ENCODE measurements around the gene TBCD.
A peak's percentile ranks its signal among the peaks of the same experiment; 100 is the strongest.

Gene TBCD

DNA sequence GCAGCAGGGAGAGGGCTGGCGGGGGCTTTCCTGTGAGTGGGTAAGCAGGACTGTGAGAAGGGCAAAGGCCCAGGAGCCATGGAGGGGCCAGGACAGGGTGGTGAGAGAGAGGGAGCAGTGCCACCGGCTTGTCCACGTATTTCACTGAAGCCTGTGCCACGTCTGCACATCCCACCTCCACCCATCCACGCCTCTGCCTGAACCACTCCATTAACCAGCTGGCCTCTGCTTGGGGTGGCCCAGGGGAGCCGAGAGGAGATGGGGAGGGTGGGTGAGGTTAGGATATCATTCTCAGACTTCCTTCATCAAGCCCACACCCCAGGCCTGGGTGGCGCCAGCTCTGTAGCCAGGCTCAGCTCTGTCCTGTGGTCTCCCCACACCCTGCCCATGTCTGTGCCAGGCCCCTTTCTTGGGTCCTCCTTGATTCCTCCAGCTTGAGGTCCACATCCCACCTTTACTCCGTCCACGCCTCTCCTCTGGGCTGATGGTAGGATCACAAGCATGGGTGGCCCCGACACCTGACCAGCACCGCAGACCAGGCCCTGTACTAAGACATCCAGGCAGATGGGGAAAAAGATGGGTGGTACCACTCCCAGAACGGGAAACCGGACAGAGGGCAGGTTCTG is 19.6 kb upstream of the TBCD start:
- DNase-seq (ENCODE audit: low read depth), result no peak
- TF ChIP-seq, protein P1, sequence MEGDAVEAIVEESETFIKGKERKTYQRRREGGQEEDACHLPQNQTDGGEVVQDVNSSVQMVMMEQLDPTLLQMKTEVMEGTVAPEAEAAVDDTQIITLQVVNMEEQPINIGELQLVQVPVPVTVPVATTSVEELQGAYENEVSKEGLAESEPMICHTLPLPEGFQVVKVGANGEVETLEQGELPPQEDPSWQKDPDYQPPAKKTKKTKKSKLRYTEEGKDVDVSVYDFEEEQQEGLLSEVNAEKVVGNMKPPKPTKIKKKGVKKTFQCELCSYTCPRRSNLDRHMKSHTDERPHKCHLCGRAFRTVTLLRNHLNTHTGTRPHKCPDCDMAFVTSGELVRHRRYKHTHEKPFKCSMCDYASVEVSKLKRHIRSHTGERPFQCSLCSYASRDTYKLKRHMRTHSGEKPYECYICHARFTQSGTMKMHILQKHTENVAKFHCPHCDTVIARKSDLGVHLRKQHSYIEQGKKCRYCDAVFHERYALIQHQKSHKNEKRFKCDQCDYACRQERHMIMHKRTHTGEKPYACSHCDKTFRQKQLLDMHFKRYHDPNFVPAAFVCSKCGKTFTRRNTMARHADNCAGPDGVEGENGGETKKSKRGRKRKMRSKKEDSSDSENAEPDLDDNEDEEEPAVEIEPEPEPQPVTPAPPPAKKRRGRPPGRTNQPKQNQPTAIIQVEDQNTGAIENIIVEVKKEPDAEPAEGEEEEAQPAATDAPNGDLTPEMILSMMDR (IDR thresholded peaks at IDR 0.05; ENCODE audit: insufficient read depth, low read depth, low read length, missing control alignments), result no peak
- no peak overlapping the region for H3K4me3 ChIP-seq (ENCODE audit: low read length)

DNA sequence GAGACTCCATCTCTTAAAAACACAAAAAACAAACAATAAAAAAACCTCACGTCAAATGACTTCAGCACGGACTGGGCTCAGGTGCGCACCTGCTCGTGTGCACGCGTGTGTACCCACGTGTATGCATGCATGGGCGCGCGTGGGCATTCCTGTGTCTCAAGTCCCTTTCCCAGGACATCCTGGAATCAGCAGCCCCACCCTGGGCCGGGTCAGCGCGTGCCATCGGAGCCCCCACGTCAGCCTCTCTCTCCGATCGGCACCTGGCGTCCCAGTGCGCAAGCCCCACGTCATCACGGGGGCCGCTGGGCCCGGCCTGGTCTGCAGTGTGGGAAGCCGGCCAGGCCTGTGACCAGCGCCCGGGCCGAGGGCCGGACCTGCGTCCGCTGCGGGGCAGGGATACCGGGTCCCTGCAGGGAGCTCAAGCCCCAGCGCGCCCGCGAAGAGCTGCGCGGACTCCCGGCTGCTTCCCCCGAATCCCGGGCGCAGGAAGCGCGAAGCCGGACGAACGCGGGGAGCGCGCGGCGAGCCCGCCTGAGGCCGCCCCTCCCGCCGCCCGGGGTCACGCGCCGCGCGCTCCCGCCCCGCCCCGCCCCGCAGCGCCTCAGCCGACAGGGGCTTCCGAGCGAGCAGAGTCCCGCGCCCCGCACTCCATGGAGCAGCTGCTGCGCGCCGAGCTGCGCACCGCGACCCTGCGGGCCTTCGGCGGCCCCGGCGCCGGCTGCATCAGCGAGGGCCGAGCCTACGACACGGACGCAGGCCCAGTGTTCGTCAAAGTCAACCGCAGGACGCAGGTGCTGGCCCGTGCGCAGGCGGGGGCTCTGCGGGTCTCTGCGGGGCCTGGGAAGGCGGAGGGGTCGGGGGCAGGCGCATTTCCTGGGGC is 16.6 kb upstream of the TBCD start, which contains the start of gene FN3K:
TSS of gene FN3K (plus strand) at position 629 of the 880 bp plus-strand sequence. CDS start at position 651, 22 bp downstream.
- TF ChIP-seq, protein P1 (IDR thresholded peaks at IDR 0.05; ENCODE audit: insufficient read depth, low read depth, low read length, missing control alignments), result no peak
- peak within 1 kb of the TSS; percentile 43 for H3K4me3 ChIP-seq (ENCODE audit: low read length)
- peak; percentile 44 for DNase-seq (ENCODE audit: low read depth)

DNA sequence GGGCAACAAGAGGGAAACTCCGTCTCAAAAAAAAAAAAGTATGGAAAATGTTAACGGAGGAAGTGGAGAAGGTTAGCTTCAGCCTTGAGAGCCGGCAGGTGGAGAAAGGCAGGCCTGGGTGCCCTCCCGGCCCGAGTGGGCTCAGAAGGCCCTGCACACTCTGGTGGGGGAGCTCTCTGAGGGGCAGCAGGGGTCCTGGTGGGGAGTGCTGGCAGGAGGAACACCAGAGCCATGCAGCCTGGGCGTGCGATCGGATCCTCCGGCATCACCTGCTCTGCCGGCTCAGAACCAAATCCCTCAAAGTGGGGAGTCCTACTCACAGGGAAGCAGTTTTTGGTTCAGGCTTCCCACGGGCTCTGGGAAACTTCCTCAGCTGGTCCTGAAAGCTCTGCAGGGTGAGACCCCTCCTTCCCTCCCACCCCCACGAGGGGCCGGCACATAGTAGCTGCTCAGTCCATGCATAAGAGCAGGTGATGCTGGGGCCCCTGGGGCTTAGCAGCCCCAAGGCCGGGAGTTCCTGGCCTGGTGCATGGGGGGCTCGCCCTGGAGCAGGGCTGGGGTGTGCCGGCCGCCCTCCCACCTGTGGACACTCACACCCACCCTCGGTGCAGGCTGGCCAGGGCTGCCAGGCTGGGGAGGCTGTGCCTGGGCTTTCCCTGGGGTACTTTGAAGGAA is 15.2 kb upstream of the TBCD start:
- H3K4me3 ChIP-seq (ENCODE audit: low read length), result no peak overlapping the region
- TF ChIP-seq, protein P1 (IDR thresholded peaks at IDR 0.05; ENCODE audit: insufficient read depth, low read depth, low read length, missing control alignments), result no peak
- no peak for DNase-seq (ENCODE audit: low read depth)

DNA sequence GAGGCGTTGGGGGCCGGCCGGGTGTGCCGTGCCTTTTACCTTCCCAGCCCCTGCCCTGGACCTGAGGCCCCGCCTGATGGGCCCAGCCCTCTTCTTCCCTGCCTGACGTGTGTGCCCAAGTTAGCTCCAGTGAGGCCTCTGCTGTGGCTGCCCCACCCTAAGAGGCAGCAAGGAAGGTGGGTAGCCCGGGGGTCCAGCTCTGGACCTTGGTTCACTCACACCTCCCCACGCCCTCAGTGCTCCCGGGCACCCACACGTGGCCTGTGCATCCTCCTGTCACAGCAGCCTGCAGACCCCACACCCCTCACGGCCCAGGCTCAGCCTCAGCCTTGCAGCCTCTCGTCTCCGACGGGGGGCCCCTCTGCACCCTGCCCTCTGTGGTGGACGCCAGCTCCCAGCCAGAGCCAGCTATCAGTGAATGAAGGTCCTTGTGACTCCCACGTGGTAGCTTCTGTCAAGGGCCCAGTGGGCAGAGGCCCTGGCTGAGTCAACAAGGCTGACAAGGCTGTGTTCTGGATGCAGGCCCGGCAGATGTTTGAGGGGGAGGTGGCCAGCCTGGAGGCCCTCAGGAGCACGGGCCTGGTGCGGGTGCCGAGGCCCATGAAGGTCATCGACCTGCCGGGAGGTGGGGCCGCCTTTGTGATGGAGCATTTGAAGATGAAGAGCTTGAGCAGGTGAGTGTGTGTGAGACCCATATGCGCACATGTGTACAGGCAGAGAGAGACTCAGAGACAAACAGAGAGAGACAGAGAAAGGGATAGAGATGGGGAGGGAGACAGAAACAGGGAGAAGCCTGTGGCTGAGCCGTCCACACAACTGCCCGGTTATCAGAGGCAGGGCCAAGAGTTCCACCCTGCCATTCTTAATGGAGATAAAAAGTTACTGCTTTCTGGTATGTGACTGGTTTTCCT is 13.6 kb upstream of the TBCD start:
- DNase-seq (ENCODE audit: low read depth), result no peak
- TF ChIP-seq, protein P1 (IDR thresholded peaks at IDR 0.05; ENCODE audit: insufficient read depth, low read depth, low read length, missing control alignments), result no peak
- H3K4me3 ChIP-seq (ENCODE audit: low read length), result no peak overlapping the region

DNA sequence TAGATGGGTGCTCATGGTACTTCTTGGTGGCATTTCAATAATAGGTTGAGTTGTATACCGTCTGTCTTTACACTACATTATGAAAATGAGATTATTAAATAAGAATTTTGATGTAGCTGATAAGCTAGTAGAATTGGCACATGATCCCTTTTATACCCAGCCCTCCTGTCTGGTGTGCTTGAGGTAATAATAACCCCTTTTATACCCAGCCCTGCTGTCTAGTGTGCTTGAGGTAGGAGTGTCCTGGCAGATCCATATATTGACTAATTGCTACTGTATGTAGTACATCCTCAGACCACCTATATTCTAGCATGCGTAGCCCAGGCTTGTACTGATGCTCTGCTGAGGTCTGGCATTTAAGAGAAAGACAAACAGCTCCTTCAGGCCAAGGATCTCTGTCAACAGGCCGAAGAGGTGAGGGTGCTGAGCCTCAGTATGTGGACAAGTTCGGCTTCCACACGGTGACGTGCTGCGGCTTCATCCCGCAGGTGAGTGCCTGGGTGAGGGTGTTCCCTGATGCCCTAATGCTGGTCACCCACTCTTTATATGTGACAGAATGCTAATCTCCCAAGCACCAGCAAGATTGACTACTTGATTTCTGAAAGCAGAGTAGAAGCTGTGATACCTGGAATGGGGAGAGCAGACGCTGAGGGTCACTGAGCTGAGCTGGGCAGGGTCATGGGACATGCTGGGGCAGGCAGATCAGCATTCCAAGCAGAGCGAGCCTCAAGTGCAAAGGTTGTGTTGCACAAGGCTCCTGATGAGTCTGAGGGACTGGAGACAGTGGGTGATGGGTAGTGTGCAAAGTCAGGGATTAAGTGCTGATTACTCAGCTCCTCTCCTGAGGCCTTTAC is 10.7 kb upstream of the TBCD start:
- DNase-seq (ENCODE audit: low read depth), result peak; percentile 90
- H3K4me3 ChIP-seq (ENCODE audit: low read length), result no peak overlapping the region
- TF ChIP-seq, protein P1 (IDR thresholded peaks at IDR 0.05; ENCODE audit: insufficient read depth, low read depth, low read length, missing control alignments), result no peak

Measured in epithelial cell of esophagus (primary cell).